Immature natural killer cell (primary cell): ENCODE measurements around the gene DCC. TPM values are rescaled to one million over a fixed set of nuclear protein-coding genes. Genes with fewer than 3 reads are reported as not detected.

ENCODE experiments used
- DNase-seq, 3 donors: peaks; one replicate each; pipeline ENCODE4 v3.0.0; 2022; ENCODE audit warnings: mixed read lengths in 1 of 3
- H3K27ac Mint-ChIP-seq, 6 donors: one replicate each; pipeline ENCODE4 v1.8.0; 2020; ENCODE audit warnings: mixed read lengths in 6 of 6, mild to moderate bottlenecking in 5 of 6, inconsistent platforms in 4 of 6, moderate library complexity in 3 of 6
- H3K27me3 Mint-ChIP-seq, 3 donors: one replicate each; pipeline ENCODE4 v1.8.0; 2020 to 2021; ENCODE audit warnings: low read depth in 3 of 3, mild to moderate bottlenecking in 3 of 3, mixed read lengths in 3 of 3, moderate library complexity in 3 of 3, inconsistent platforms in 1 of 3
- H3K36me3 Mint-ChIP-seq, 3 donors: one replicate each; pipeline ENCODE4 v1.8.0; 2020; ENCODE audit warnings: mixed read lengths in 3 of 3, inconsistent platforms in 2 of 3, mild to moderate bottlenecking in 2 of 3
- H3K4me1 Mint-ChIP-seq, 2 donors: one replicate each; pipeline ENCODE4 v1.8.0; 2020; ENCODE audit warnings: inconsistent platforms in 2 of 2, mild to moderate bottlenecking in 2 of 2, mixed read lengths in 2 of 2, moderate library complexity in 1 of 2
- H3K4me3 Mint-ChIP-seq, 5 donors: one replicate each; pipeline ENCODE4 v1.8.0; 2020; ENCODE audit warnings: mild to moderate bottlenecking in 5 of 5, mixed read lengths in 5 of 5, inconsistent platforms in 3 of 5, moderate library complexity in 3 of 5
- H3K9me3 Mint-ChIP-seq, 6 donors: one replicate each; pipeline ENCODE4 v1.8.0; 2020; ENCODE audit warnings: mild to moderate bottlenecking in 6 of 6, mixed read lengths in 6 of 6, inconsistent platforms in 4 of 6, moderate library complexity in 3 of 6
- polyA plus RNA-seq, 3 donors: library from polyadenylated mRNA; unstranded; fragments of 300-500 nt; fragmentation: Illumina TruSeq; gene quantifications; one replicate each; pipeline ENCODE4 v1.2.3, GENCODE V29; 2021

The DCC gene, protein sequence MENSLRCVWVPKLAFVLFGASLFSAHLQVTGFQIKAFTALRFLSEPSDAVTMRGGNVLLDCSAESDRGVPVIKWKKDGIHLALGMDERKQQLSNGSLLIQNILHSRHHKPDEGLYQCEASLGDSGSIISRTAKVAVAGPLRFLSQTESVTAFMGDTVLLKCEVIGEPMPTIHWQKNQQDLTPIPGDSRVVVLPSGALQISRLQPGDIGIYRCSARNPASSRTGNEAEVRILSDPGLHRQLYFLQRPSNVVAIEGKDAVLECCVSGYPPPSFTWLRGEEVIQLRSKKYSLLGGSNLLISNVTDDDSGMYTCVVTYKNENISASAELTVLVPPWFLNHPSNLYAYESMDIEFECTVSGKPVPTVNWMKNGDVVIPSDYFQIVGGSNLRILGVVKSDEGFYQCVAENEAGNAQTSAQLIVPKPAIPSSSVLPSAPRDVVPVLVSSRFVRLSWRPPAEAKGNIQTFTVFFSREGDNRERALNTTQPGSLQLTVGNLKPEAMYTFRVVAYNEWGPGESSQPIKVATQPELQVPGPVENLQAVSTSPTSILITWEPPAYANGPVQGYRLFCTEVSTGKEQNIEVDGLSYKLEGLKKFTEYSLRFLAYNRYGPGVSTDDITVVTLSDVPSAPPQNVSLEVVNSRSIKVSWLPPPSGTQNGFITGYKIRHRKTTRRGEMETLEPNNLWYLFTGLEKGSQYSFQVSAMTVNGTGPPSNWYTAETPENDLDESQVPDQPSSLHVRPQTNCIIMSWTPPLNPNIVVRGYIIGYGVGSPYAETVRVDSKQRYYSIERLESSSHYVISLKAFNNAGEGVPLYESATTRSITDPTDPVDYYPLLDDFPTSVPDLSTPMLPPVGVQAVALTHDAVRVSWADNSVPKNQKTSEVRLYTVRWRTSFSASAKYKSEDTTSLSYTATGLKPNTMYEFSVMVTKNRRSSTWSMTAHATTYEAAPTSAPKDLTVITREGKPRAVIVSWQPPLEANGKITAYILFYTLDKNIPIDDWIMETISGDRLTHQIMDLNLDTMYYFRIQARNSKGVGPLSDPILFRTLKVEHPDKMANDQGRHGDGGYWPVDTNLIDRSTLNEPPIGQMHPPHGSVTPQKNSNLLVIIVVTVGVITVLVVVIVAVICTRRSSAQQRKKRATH (N-terminal part only)
- not detected for polyA plus RNA-seq

DNA sequence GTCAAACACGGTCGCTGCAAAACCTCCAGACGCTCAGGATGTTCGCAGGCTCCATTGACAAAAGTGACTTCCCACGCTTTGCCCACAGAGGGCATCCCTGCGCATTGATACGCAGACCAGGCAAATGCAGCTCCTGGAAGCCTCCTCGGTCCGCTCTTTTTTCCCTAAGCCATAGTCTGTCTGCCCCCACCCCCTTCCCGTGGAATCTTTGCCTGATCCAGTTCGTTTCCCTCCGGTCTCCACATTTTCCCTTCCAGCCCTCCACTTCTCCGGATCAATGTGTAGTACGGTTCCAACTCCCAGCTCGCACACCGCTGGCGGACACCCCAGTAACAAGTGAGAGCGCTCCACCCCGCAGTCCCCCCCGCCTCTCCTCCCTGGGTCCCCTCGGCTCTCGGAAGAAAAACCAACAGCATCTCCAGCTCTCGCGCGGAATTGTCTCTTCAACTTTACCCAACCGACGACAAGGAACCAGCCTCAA, at the start of gene DCC:
DCC (plus strand) TSS at position 307 of the 481 bp plus-strand sequence. CDS start 591 bp downstream, outside the sequence.
- H3K27ac Mint-ChIP-seq = no peak within 1 kb of the TSS
- DNase-seq = no peak
- H3K27me3 Mint-ChIP-seq = peaks cover 5 to 13% (median 11%) of the 10 kb centered on the region in 3 donors
- no peaks in the 10 kb centered on the region for H3K4me1 Mint-ChIP-seq
- H3K4me3 Mint-ChIP-seq = peak within 1 kb of the TSS in 1 of 5 donors; percentile 48
- no peaks in the 10 kb centered on the region for H3K36me3 Mint-ChIP-seq
- H3K9me3 Mint-ChIP-seq = peaks cover under 1 to 32% (median 11%) of the 10 kb centered on the region in 6 donors

DNA sequence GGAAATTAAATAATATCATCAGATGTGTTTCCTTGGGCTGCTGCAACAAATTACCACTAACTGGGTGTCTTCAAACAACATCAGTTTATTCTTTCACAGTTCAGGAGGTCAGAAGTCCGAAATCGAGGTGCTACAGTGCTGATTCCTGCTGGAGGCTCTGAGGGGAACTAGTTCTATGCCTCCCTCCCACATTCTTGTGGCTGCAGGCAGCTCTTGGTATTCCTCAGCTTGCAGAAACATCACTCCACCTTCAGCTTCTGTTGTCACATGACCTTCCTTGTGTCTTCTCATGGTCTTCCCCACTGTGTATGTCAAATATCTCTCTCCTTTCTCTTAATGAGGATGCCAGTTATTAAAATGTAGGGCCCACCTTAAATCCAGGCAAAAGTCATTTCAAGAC, 29.3 kb upstream of the DCC start:
- peaks cover 0 to 12% (median 5%) of the 10 kb centered on the region in 6 donors for H3K9me3 Mint-ChIP-seq
- no peaks in the 10 kb centered on the region for H3K36me3 Mint-ChIP-seq
- no peaks in the 10 kb centered on the region for H3K4me1 Mint-ChIP-seq
- DNase-seq = no peak
- peaks cover 0 to 3% (median 0%) of the 10 kb centered on the region in 3 donors for H3K27me3 Mint-ChIP-seq
- H3K4me3 Mint-ChIP-seq = no peak overlapping the region
- H3K27ac Mint-ChIP-seq = no peak overlapping the region

DNA sequence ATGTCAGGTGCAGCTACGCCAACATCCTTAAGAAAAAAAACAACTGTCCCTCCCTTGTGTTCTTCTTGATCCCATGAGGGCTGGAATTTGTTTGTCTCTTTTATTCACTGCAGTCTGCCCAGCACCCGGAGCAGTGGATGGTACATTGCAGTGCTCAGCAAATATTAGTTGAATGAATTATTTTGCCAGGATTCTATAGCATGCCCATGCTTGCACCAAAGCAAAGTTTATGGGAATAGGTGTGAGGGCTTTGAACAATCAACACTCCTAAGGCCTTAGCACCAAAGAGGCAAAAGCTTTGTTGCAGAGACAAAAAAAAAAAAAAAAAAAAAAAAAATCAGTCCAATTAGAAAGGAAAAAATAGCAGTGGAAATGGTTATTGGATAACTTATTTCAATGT, 28.7 kb upstream of the DCC start:
- no peak for DNase-seq
- no peak overlapping the region for H3K27ac Mint-ChIP-seq

DNA sequence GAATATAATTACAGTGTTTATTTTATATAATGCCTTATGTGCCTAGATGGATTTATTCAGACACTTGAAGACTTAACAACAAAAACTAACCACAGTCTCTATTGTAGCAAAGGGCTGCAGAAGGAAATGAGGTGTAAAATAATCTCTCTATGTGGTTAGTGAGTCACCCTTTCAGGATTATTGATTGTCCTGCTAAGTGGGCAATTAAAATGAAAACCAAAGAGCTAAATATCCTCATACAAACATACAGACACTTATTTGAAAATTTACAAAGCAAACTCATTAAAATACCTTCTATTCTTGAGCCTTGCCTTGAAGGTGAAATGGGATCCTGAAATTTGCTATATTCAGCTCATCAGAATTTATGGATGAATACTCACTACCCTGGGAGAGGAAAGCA, 27.7 kb upstream of the DCC start:
- Mint-ChIP-seq H3K36me3 (no peaks in the 10 kb centered on the region), H3K4me3 (no peak overlapping the region), H3K4me1 (no peaks in the 10 kb centered on the region), H3K27me3 (no peaks in the 10 kb centered on the region), H3K9me3 (peaks cover 0 to 9% (median 5%) of the 10 kb centered on the region in 6 donors), H3K27ac (no peak overlapping the region)
- no peak for DNase-seq

More for the DNA sequence above, 28.7 kb upstream of the DCC start:
- Mint-ChIP-seq H3K36me3 (no peaks in the 10 kb centered on the region), H3K9me3 (peaks cover 0 to 12% (median 5%) of the 10 kb centered on the region in 6 donors), H3K4me1 (no peaks in the 10 kb centered on the region), H3K27me3 (peaks cover 0 to 3% (median 0%) of the 10 kb centered on the region in 3 donors), H3K4me3 (no peak overlapping the region)

DNA sequence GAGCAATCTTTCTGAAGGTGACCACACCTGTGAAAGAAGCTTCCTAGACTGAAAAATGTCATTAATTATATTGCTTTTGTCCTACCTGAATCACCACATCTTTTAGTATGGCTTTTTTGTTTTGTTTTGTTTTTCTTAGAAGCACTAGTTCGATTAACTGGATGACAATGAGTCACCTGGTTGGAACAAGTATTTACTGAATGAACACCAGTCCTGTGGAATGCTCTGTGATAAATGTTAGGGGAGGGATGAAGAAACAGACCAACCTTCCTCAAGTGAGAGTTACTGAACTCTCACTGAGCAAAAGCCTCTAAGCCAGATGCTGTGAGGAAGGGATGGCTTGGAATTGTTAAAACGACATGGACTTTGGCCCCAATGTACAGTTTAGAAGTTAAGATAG, 26.8 kb upstream of the DCC start:
- Mint-ChIP-seq H3K4me3 (no peak overlapping the region), H3K27ac (no peak overlapping the region), H3K4me1 (no peaks in the 10 kb centered on the region), H3K36me3 (no peaks in the 10 kb centered on the region), H3K9me3 (peaks cover 0 to 9% (median 5%) of the 10 kb centered on the region in 6 donors), H3K27me3 (no peaks in the 10 kb centered on the region)
- no peak for DNase-seq

DNA sequence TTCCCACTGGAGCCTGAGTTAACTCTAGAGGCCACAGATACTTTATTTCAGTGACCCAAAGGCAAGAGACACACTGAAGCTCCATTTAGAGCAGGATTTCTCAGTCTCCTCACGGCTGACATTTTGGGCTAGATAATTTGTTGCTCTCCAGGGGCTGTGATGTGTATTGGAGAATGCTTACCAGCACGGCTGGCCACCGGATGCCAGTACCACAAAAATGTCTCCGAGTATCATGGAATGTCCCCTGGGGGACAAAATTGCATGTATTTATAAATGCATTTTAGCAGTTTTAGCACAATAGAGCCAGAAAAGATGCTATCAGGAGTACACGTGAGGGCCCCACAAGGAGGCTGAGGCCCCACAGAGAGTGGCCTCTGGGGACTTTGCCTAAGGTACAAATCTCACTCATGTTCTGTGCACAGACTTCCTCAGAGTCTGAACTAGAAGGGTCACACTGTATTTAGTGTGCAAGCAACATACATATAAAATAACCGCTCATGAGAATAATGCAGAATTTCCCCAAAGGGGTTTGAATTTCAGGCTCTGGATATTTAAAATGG, 20.5 kb upstream of the DCC start:
- Mint-ChIP-seq H3K36me3 (no peaks in the 10 kb centered on the region), H3K4me3 (no peak overlapping the region), H3K27ac (no peak overlapping the region), H3K9me3 (peaks cover 0 to 8% (median 5%) of the 10 kb centered on the region in 6 donors), H3K4me1 (no peaks in the 10 kb centered on the region), H3K27me3 (peaks cover 0 to 1% (median 0%) of the 10 kb centered on the region in 3 donors)
- no peak for DNase-seq

DNA sequence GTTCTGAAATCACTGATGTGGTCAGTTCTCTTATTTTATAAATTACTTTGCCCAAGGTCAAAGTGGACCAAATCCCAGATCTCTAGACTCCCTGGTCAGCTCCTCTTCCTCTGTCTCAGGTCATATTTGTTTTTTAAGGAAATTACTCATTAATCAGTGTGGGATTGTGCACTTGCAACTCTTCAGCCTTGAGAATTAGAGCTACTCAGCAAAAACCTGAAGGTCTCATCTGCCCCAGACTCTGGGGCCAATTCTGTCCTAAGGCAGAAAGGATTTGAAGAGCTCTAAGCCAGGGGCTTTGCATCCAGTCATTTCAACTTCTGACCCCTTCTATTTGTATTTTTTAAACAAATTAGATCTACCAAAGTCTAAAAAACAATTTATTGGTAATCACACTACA, 17.7 kb upstream of the DCC start:
- Mint-ChIP-seq H3K9me3 (peaks cover 0 to 8% (median under 1%) of the 10 kb centered on the region in 6 donors), H3K27ac (no peak overlapping the region), H3K4me3 (no peak overlapping the region), H3K36me3 (no peaks in the 10 kb centered on the region), H3K27me3 (peaks cover 0 to 1% (median 0%) of the 10 kb centered on the region in 3 donors), H3K4me1 (no peaks in the 10 kb centered on the region)
- DNase-seq = no peak

DNA sequence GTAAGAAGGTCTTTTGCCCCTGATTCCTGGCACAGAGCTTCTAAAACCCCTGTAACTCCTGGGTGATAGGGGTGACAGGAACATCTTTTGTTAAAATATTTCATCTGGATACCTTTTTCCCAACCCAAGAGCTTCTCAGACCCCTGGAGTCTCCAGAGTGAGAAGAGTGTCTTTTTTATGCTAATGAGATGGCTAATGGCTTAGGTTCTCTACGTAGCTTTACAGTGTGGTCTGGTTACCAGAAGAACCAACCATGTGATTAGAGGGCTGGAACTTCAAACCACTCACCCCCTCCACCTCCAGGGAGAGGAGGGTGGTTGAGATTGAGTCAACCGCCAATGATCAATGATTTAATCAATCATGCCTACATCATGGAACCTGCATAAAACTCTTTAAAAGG, 16.2 kb upstream of the DCC start:
- Mint-ChIP-seq H3K9me3 (peaks cover 0 to 8% (median under 1%) of the 10 kb centered on the region in 6 donors), H3K27ac (no peak overlapping the region), H3K4me3 (no peak overlapping the region), H3K36me3 (no peaks in the 10 kb centered on the region), H3K4me1 (no peaks in the 10 kb centered on the region), H3K27me3 (peaks cover 0 to 1% (median 0%) of the 10 kb centered on the region in 3 donors)
- DNase-seq = no peak

DNA sequence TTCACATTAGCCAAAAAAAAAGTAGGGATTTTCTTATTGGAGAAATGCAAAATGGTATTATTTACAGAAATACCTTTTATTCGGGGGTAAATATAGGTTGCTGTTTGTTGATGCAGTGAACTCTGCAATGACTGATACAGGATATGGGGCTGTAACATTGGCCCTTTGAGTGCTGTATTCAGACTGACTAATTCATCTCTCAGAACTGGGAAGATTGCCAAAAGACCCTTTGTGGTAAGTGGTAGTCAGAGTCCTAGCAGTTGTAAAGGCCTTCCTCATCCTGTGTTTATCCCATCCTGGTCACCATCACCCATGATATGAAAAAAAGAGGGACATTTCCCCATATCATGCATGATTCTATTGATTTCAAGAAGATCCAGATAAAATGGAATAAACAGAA, 14.0 kb upstream of the DCC start:
- no peaks in the 10 kb centered on the region for H3K4me1 Mint-ChIP-seq
- peaks cover 0 to 2% (median 1%) of the 10 kb centered on the region in 3 donors for H3K27me3 Mint-ChIP-seq
- H3K36me3 Mint-ChIP-seq = no peaks in the 10 kb centered on the region
- no peak overlapping the region for H3K4me3 Mint-ChIP-seq
- no peak overlapping the region for H3K27ac Mint-ChIP-seq
- peaks cover 0 to 8% (median under 1%) of the 10 kb centered on the region in 6 donors for H3K9me3 Mint-ChIP-seq
- no peak for DNase-seq

DNA sequence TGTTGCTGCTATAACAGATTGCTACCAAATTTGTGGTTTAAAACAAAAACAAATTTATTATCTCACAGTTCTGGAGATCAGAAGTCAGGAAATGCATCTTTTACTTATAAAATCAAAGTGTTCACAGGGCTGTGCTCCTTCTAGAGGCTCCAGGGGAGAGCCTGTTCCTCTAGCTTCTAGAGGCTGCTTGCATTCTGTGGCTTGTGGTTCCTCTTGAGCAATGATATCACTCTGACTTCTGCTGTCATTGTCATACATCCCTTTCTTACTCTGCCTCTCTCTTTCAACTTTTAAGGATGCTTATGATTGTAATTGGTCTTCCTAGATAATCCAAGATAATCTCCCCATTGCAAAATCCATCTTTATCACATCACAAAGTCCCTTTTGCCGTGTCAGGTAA, 6.1 kb upstream of the DCC start:
- Mint-ChIP-seq H3K27ac (no peak overlapping the region), H3K36me3 (no peaks in the 10 kb centered on the region), H3K4me3 (no peak overlapping the region), H3K4me1 (no peaks in the 10 kb centered on the region), H3K27me3 (peaks cover 0 to 2% (median 0%) of the 10 kb centered on the region in 3 donors), H3K9me3 (peaks cover 1 to 21% (median 9%) of the 10 kb centered on the region in 6 donors)
- DNase-seq = no peak

DNA sequence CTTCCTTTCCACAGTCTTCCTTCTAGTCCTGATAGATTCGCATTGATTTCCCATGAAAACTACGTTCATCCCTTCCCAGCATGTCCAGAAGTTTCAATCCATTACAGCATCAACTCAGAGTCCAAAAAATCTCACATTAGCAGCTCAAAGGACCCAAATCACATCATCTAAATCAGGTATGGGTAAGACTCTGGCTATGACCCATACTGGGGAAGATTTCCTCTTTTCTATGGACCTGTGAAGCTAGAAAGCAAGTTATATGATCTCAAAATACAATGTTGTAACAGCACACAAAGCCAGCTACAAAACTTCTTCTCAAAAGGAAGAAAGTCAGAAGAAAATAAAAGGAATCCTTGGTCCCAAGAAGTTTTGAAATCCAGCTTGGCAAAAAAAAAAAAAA, 5.7 kb upstream of the DCC start:
- Mint-ChIP-seq H3K27ac (no peak overlapping the region), H3K4me1 (no peaks in the 10 kb centered on the region), H3K9me3 (peaks cover 1 to 26% (median 9%) of the 10 kb centered on the region in 6 donors), H3K36me3 (no peaks in the 10 kb centered on the region), H3K27me3 (peaks cover 0 to under 1% (median 0%) of the 10 kb centered on the region in 3 donors), H3K4me3 (no peak overlapping the region)
- DNase-seq = no peak

DNA sequence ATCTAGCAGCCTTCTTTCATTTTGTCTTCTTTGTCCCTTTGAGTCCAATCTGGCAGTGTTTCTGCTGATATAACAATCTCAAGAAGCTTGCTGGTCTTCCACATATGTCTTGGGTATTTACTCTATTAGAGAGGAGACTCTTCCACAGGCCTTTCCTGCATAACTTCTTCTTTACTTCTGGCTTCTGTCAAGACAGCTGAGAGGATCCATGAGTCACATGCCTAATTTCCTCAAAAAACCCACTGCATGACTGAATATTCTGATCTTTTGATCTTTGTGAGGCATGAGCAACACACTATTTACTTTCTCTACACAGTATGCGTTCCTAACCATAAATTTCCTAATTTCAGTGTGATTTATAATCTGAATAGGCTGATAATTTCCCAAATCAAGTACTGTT, 5.1 kb upstream of the DCC start:
- H3K4me1 Mint-ChIP-seq = no peaks in the 10 kb centered on the region
- H3K36me3 Mint-ChIP-seq = no peaks in the 10 kb centered on the region
- peaks cover 1 to 28% (median 9%) of the 10 kb centered on the region in 6 donors for H3K9me3 Mint-ChIP-seq
- H3K27me3 Mint-ChIP-seq = peaks cover 0 to 4% (median 0%) of the 10 kb centered on the region in 3 donors
- no peak for DNase-seq
- H3K4me3 Mint-ChIP-seq = no peak overlapping the region
- H3K27ac Mint-ChIP-seq = no peak overlapping the region

DNA sequence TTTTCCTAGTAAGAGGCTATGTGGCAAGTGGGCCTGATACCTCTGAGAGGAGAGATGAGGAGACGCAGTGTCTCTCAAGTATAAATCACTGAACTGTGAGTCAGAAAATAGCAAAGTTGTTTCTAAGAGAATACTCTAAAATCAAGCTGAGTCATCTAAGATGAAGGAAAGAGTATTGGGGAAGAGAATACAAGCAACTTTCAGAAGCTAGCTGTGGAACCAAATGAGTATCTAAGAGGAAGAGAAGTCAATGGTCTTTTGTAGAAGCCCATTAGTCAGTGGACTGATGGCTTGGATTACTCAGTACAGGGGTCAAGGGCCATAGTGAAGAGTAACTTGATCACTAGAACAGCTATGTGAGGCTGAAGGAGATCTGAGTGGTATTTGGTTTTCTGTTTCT, 2.7 kb upstream of the DCC start:
- Mint-ChIP-seq H3K36me3 (no peaks in the 10 kb centered on the region), H3K9me3 (peaks cover 1 to 36% (median 14%) of the 10 kb centered on the region in 6 donors), H3K27ac (no peak overlapping the region), H3K4me3 (no peak overlapping the region), H3K27me3 (peaks cover 5 to 13% (median 11%) of the 10 kb centered on the region in 3 donors), H3K4me1 (no peaks in the 10 kb centered on the region)
- no peak for DNase-seq
